Psoas muscle (tissue), 8 donors: ENCODE results near the gene ZNF225. TPM values are rescaled to one million over a fixed set of nuclear protein-coding genes. Genes with fewer than 3 reads are reported as not detected.

Source experiments
- ATAC-seq, 4 donors: fragments of 200-7000 bp; cut with Tn5 transposase; one replicate each; pipeline ENCODE4 v1.9.1; 2020; ENCODE audit warnings: moderate library complexity in 3 of 4, mild to moderate bottlenecking in 2 of 4
- DNase-seq, 2 donors: peaks; one replicate each; pipeline ENCODE4 v3.0.0-alpha.2; 2020
- H3K27ac ChIP-seq: fragments of 200-600 bp; one replicate; pipeline ENCODE4 v1.8.0; 2022
- H3K27me3 ChIP-seq, 3 donors: fragments of 200-600 bp in 1 of 3; one replicate each; pipeline versions ENCODE4 v1.6.1 to v1.8.0; 2013 to 2022; ENCODE audit warnings: low read length in 2 of 3, mild to moderate bottlenecking in 2 of 3, moderate library complexity in 1 of 3; ENCODE audit not compliant: insufficient read depth in 3 of 3
- H3K36me3 ChIP-seq, 2 donors: fragments of 200-600 bp in 1 of 2; one replicate each; pipeline versions ENCODE4 v1.6.1 to v1.8.0; 2013 to 2022; ENCODE audit warnings: low read depth in 1 of 2, mild to moderate bottlenecking in 1 of 2, moderate library complexity in 1 of 2; ENCODE audit not compliant: insufficient read depth in 1 of 2
- H3K4me1 ChIP-seq: fragments of 200-600 bp; one replicate; pipeline ENCODE4 v1.8.0; 2022
- H3K4me3 ChIP-seq: fragments of 200-600 bp; one replicate; pipeline ENCODE4 v1.8.0; 2022; ENCODE audit warnings: mild to moderate bottlenecking
- H3K9me3 ChIP-seq: fragments of 200-600 bp; one replicate; pipeline ENCODE4 v1.8.0; 2022
- CTCF ChIP-seq: fragments of 200-600 bp; IDR thresholded peaks from one replicate; pipeline ENCODE4 v1.8.0; 2022; ENCODE audit warnings: antibody characterized with exemption
- WGBS, 3 donors: extraction: QIAGEN DNeasy Blood & Tissue Kit; methylation state at CpG; one replicate each; pipeline versions ENCODE4 v1.1.6 to v1.1.7; 2013; 5-methylcytosine and 5-hydroxymethylcytosine counted together
- intact Hi-C, 2 donors: fragments of 100-400 bp; cut with DNase I; formaldehyde crosslinking; loops; one replicate each; pipeline versions ENCODE4 v1.11.0 to v1.14.2; 2022
- long read RNA-seq, 2 donors: library from polyadenylated mRNA; unstranded; transcript quantifications; one replicate each; pipeline ENCODE4 v2.0.0, GENCODE V29; 2021
- polyA plus RNA-seq, 3 donors: library from polyadenylated mRNA; stranded (reverse); fragments of 200-250 nt; gene quantifications; one replicate each; pipeline ENCODE4 v1.2.3, GENCODE V29; 2013
- total RNA-seq, 4 donors: library from RNA; stranded (reverse); fragmentation: NEBNext Ultra II Directional in 2 of 4; extraction: Animal tissue kit (Norgen Biotek cat#: 25700) in 2 of 4; gene quantifications; one replicate each; pipeline versions ENCODE4 v1.2.1 to v1.2.4, GENCODE V29; 2021 to 2023
- donor health status: healthy with polysubstance abuse.
- donor health status: DM: no; HTN: no; CAD: no; lungs with moderate emphysema.
- donor health status: Bipolar disorder and iron deficiency.
- donor health status: healthy.
- donor health status: DM: yes; HTN: yes; CAD: no.
- donor health status: DM: no; HTN: no; CAD: no.
- donor health status: DM: no; HTN: no; CAD: no.
- donor health status: DM: yes; HTN: yes; CAD: no.

Gene ZNF225
- total RNA-seq (1 to 10 TPM in 3 of 4 donors, under 1 TPM in 1; 0.61 to 2.9 (median 1.4) TPM), polyA plus RNA-seq (1 to 10 TPM in 1 of 3 donors, under 1 TPM in 2; 0.46 to 1.4 (median 0.66) TPM)
- long read RNA-seq, donor 1, partial matches to known transcripts: 0 of 1 reads
- long read RNA-seq, donor 1, other reads (novel, unspliced or antisense): 1 of 1 reads
- long read RNA-seq, donor 2, full-length matches to known transcripts: 2 of 3 reads
- long read RNA-seq, donor 2, partial matches to known transcripts: 0 of 3 reads
- long read RNA-seq, donor 2, other reads (novel, unspliced or antisense): 1 of 3 reads

GRCh38 chr19:44113138-44113783 is at the start of gene ZNF225:
ZNF225 (plus strand) TSS chr19:44113399; CDS start chr19:44115828, 2,429 bp downstream.
- H3K4me1 ChIP-seq: peaks cover 15% of the 10 kb centered on the region
- ATAC-seq (peak; percentile 99 to 100 (median 100)), DNase-seq (peak; percentile 93 to 95)
- no peaks in the 10 kb centered on the region for H3K27me3 ChIP-seq
- TF ChIP-seq CTCF: peak; percentile 10
- H3K9me3 ChIP-seq: peaks cover 40% of the 10 kb centered on the region
- peak within 1 kb of the TSS; percentile 88 for H3K27ac ChIP-seq
- intact Hi-C loops: loop anchor here (2.0 to 10.0 kb wide), 5 partner anchors 18 to 242 kb away; partner anchors contain the start of genes ZNF112 (in 1 of the 2), ZNF223 (in 1 of the 2), ZNF224 (in 1 of the 2) and ZNF226 (in 1 of the 2)
- H3K4me3 ChIP-seq: peak within 1 kb of the TSS; percentile 93
- peaks cover 5 to 33% of the 10 kb centered on the region in 2 donors for H3K36me3 ChIP-seq
- 0% methylated on average over 44 of the region's 44 CpGs for WGBS, 3 donors

GRCh38 chr19:44066305-44066704 is 46.9 kb upstream of the ZNF225 start:
- H3K36me3 ChIP-seq: peaks cover 31 to 68% of the 10 kb centered on the region in 2 donors
- ATAC-seq: no peak

GRCh38 chr19:44069415-44069814 is 43.8 kb upstream of the ZNF225 start:
- no peak overlapping the region for H3K27ac ChIP-seq
- TF ChIP-seq CTCF: no peak
- ATAC-seq (no peak), DNase-seq (no peak)
- H3K36me3 ChIP-seq: peaks cover 13 to 37% of the 10 kb centered on the region in 2 donors
- H3K4me3 ChIP-seq: no peak overlapping the region
- no peaks in the 10 kb centered on the region for H3K27me3 ChIP-seq
- intact Hi-C loops: no loop called here
- peaks cover 73% of the 10 kb centered on the region for H3K9me3 ChIP-seq
- WGBS, 3 donors: 86 to 96% (median 89%) methylated on average over 1 of the region's 1 CpG
- H3K4me1 ChIP-seq: peaks cover 10% of the 10 kb centered on the region

More at GRCh38 chr19:44066305-44066704, 46.9 kb upstream of the ZNF225 start:
- TF ChIP-seq CTCF: no peak
- peaks cover 89% of the 10 kb centered on the region for H3K9me3 ChIP-seq
- H3K4me1 ChIP-seq: peaks cover 2% of the 10 kb centered on the region
- no peak overlapping the region for H3K4me3 ChIP-seq
- DNase-seq: no peak
- whole genome bisulfite sequencing, 3 donors: 67 to 85% (median 79%) methylated on average over 3 of the region's 3 CpGs
- H3K27ac ChIP-seq: no peak overlapping the region
- intact Hi-C loops: no loop called here
- H3K27me3 ChIP-seq: no peaks in the 10 kb centered on the region

- H3K4me3 ChIP-seq: peak within 1 kb of the TSS; percentile 85
- WGBS, 3 donors: 1% methylated on average over 40 of the region's 40 CpGs
- DNase-seq: peak; percentile 85 to 91
- intact Hi-C loops: loop anchor here in 1 of 2 donors (2.0 kb wide), 1 partner anchor 23 kb away; the partner anchor contains the start of gene ZNF224
- ATAC-seq: peak; percentile 99 to 100 (median 100)
- peaks cover 10% of the 10 kb centered on the region for H3K4me1 ChIP-seq
- peaks cover under 1 to 26% of the 10 kb centered on the region in 2 donors for H3K36me3 ChIP-seq
- peaks cover 55% of the 10 kb centered on the region for H3K9me3 ChIP-seq
- H3K27me3 ChIP-seq: no peaks in the 10 kb centered on the region
- H3K27ac ChIP-seq: peak within 1 kb of the TSS; percentile 63
- TF ChIP-seq CTCF: no peak
Measured at GRCh38 chr19:44071824-44072542, 41.2 kb upstream of the ZNF225 start, which contains the start of gene ZNF284. ZNF284 (plus strand) TSS chr19:44072159; CDS start chr19:44076390, 4,231 bp downstream.
